ENCODE data around the gene IFNA13. TPM values are rescaled to one million over a fixed set of nuclear protein-coding genes. Genes with fewer than 3 reads are reported as not detected.

The IFNA13 gene
- polyA plus RNA-seq, 1 of the 3 experiments (the other 2 are of a cell fraction): not detected

DNA sequence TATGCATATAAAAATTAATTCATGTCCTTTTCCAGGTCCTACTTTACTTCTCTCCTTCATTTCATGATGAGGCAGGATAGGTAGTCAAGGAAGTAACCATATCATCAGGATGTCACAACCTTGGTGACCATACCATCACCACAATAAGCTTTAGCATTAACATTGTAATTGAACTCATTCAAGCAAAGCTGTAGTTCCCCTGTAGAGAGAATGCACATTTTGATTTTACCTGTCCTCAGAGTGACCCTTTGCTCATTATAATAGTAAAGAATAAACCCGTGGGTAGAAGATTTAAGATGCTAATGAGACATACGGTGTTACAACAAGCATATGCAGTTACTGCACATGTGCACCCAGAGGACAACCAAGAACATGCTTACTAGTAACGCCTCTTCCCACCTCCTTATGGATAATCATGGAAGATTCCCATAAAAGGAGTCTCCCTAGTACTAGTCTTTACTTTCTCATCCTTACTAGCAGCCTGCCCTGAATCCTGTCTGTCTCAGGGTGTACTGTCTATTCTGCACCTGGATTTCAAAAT lies 19.4 kb downstream of the IFNA13 start:
- Histone ChIP-seq H3K4me1 (ENCODE audit: control insufficient read depth in 1 of 2, insufficient read depth in 2 of 2, low read depth in 1 of 2, low read length in 1 of 2) (no peaks in the 10 kb centered on the region), H3K27me3 (ENCODE audit: insufficient read depth) (no peaks in the 10 kb centered on the region; the same call in 1 of the 2 replicates), H4K20me1 (ENCODE audit: insufficient read depth) (no peaks in the 10 kb centered on the region), H3K4me2 (no peak overlapping the region), H3K4me3 (ENCODE audit: low read depth in 2 of 2, low read length in 1 of 2) (no peak overlapping the region), H3K79me2 (ENCODE audit: insufficient read depth) (no peaks in the 10 kb centered on the region), H3K9me3 (no peaks in the 10 kb centered on the region), H2AFZ (ENCODE audit: low read depth) (no peak overlapping the region), H3F3A (replicated peaks; ENCODE audit: insufficient read depth) (no peaks in the 10 kb centered on the region), H3K9ac (no peak overlapping the region), H3K27ac (ENCODE audit: low read depth in 2 of 2, low read length in 1 of 2) (no peak overlapping the region), H3K36me3 (replicated peaks in 1 of 2; ENCODE audit: control insufficient read depth in 1 of 2, insufficient read depth in 2 of 2, low read length in 1 of 2) (no peaks in the 10 kb centered on the region), H3K9me2 (no peaks in the 10 kb centered on the region)
- TF ChIP-seq, protein P1, sequence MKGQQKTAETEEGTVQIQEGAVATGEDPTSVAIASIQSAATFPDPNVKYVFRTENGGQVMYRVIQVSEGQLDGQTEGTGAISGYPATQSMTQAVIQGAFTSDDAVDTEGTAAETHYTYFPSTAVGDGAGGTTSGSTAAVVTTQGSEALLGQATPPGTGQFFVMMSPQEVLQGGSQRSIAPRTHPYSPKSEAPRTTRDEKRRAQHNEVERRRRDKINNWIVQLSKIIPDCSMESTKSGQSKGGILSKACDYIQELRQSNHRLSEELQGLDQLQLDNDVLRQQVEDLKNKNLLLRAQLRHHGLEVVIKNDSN (IDR thresholded peaks at IDR 0.05; ENCODE audit: borderline replicate concordance, low read depth): no peak
- TF ChIP-seq NRF1 (IDR thresholded peaks at IDR 0.05; ENCODE audit: low read depth, low read length) (no peak), FOXJ3 (CRISPR knock-in tag; IDR thresholded peaks at IDR 0.05) (no peak), TAF1 (IDR thresholded peaks at IDR 0.05; ENCODE audit: borderline replicate concordance, low read depth, low read length) (no peak)
- TF ChIP-seq, protein P2, sequence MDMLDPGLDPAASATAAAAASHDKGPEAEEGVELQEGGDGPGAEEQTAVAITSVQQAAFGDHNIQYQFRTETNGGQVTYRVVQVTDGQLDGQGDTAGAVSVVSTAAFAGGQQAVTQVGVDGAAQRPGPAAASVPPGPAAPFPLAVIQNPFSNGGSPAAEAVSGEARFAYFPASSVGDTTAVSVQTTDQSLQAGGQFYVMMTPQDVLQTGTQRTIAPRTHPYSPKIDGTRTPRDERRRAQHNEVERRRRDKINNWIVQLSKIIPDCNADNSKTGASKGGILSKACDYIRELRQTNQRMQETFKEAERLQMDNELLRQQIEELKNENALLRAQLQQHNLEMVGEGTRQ (IDR thresholded peaks at IDR 0.05; ENCODE audit: borderline replicate concordance, low read depth, low read length): no peak
- TF ChIP-seq, protein P3, sequence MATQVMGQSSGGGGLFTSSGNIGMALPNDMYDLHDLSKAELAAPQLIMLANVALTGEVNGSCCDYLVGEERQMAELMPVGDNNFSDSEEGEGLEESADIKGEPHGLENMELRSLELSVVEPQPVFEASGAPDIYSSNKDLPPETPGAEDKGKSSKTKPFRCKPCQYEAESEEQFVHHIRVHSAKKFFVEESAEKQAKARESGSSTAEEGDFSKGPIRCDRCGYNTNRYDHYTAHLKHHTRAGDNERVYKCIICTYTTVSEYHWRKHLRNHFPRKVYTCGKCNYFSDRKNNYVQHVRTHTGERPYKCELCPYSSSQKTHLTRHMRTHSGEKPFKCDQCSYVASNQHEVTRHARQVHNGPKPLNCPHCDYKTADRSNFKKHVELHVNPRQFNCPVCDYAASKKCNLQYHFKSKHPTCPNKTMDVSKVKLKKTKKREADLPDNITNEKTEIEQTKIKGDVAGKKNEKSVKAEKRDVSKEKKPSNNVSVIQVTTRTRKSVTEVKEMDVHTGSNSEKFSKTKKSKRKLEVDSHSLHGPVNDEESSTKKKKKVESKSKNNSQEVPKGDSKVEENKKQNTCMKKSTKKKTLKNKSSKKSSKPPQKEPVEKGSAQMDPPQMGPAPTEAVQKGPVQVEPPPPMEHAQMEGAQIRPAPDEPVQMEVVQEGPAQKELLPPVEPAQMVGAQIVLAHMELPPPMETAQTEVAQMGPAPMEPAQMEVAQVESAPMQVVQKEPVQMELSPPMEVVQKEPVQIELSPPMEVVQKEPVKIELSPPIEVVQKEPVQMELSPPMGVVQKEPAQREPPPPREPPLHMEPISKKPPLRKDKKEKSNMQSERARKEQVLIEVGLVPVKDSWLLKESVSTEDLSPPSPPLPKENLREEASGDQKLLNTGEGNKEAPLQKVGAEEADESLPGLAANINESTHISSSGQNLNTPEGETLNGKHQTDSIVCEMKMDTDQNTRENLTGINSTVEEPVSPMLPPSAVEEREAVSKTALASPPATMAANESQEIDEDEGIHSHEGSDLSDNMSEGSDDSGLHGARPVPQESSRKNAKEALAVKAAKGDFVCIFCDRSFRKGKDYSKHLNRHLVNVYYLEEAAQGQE (IDR thresholded peaks at IDR 0.05; ENCODE audit: low read depth, low read length): no peak
- POLR2A ChIA-PET: no interaction called here
- WGBS (ENCODE audit: low lambda C conversion rate): 5% methylated on average over 3 of the region's 3 CpGs
- no peak for DNase-seq
- CTCF ChIA-PET: interaction anchor here (1.4 kb wide), 1 partner anchor 47 kb away, joined by 6 read pairs; no protein-coding TSS in a partner anchor

DNA sequence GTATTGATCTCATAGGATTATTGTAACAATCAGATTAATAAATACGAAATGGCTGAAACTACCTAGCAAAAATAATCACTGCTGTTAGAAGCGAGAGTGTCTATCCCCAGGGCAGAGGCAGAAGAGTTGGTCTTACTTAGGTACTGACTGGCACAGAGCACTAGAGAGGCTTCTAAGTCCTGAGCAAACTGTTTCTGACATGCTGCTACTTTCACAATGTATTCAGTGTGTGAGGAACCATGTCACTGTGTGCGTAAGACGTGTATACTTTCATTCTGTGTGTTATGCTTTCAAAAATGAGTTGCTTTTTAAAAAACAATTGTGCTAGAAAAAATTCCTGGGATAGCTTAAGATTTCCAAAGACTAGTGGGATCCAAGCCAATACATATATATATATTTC lies 27.1 kb downstream of the IFNA13 start:
- Histone ChIP-seq H4K20me1 (ENCODE audit: insufficient read depth) (no peaks in the 10 kb centered on the region), H3K4me1 (ENCODE audit: control insufficient read depth in 1 of 2, insufficient read depth in 2 of 2, low read depth in 1 of 2, low read length in 1 of 2) (no peaks in the 10 kb centered on the region; a peak in 1 of 4 replicates), H2AFZ (ENCODE audit: low read depth) (no peak overlapping the region), H3K4me3 (ENCODE audit: low read depth in 2 of 2, low read length in 1 of 2) (no peak overlapping the region), H3K27ac (ENCODE audit: low read depth in 2 of 2, low read length in 1 of 2) (no peak overlapping the region), H3K9me2 (no peaks in the 10 kb centered on the region), H3K36me3 (replicated peaks in 1 of 2; ENCODE audit: control insufficient read depth in 1 of 2, insufficient read depth in 2 of 2, low read length in 1 of 2) (no peaks in the 10 kb centered on the region), H3K27me3 (ENCODE audit: insufficient read depth) (peaks cover 8% of the 10 kb centered on the region; the same call in 1 of the 2 replicates), H3F3A (replicated peaks; ENCODE audit: insufficient read depth) (no peaks in the 10 kb centered on the region), H3K9me3 (no peaks in the 10 kb centered on the region), H3K9ac (no peak overlapping the region), H3K4me2 (no peak overlapping the region), H3K79me2 (ENCODE audit: insufficient read depth) (no peaks in the 10 kb centered on the region)
- CTCF ChIA-PET: interaction anchor here (0.6 to 4.6 kb wide), 2 partner anchors 9 to 55 kb away, joined by 3 to 19 read pairs; no protein-coding TSS in a partner anchor
- WGBS (ENCODE audit: low lambda C conversion rate): 58% methylated on average over 4 of the region's 4 CpGs
- POLR2A ChIA-PET: no interaction called here
- DNase-seq: no peak
- TF ChIP-seq SMC3 (IDR thresholded peaks at IDR 0.05; ENCODE audit: low read depth, low read length): no peak
- TF ChIP-seq FOXM1 (IDR thresholded peaks at IDR 0.05; ENCODE audit: low read depth): no peak
- no peak for TF ChIP-seq JUND (IDR thresholded peaks at IDR 0.05)
- TF ChIP-seq GABPA (IDR thresholded peaks at IDR 0.05; ENCODE audit: low read depth): no peak
- TF ChIP-seq TCF12 (IDR thresholded peaks at IDR 0.05): no peak
- no peak for TF ChIP-seq GATA2 (CRISPR knock-in tag; IDR thresholded peaks at IDR 0.05)
- TF ChIP-seq, protein P4, sequence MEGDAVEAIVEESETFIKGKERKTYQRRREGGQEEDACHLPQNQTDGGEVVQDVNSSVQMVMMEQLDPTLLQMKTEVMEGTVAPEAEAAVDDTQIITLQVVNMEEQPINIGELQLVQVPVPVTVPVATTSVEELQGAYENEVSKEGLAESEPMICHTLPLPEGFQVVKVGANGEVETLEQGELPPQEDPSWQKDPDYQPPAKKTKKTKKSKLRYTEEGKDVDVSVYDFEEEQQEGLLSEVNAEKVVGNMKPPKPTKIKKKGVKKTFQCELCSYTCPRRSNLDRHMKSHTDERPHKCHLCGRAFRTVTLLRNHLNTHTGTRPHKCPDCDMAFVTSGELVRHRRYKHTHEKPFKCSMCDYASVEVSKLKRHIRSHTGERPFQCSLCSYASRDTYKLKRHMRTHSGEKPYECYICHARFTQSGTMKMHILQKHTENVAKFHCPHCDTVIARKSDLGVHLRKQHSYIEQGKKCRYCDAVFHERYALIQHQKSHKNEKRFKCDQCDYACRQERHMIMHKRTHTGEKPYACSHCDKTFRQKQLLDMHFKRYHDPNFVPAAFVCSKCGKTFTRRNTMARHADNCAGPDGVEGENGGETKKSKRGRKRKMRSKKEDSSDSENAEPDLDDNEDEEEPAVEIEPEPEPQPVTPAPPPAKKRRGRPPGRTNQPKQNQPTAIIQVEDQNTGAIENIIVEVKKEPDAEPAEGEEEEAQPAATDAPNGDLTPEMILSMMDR (IDR thresholded peaks at IDR 0.05): no peak
- TF ChIP-seq CHD2 (IDR thresholded peaks at IDR 0.05; ENCODE audit: low read length, partially characterized antibody): no peak
- TF ChIP-seq, protein P3 (IDR thresholded peaks at IDR 0.05; ENCODE audit: low read depth, low read length): no peak
- TF ChIP-seq MEF2A (IDR thresholded peaks at IDR 0.05; ENCODE audit: borderline replicate concordance, low read depth): no peak
- TF ChIP-seq RFX5 (IDR thresholded peaks at IDR 0.05; ENCODE audit: low read length): no peak
- TF ChIP-seq EP300 (IDR thresholded peaks at IDR 0.05; ENCODE audit: borderline replicate concordance in 1 of 2, low read depth in 1 of 2, low read length in 1 of 2): no peak
